H9 (cell line): ENCODE data around the gene TMEM242. TPM values are rescaled to one million over a fixed set of nuclear protein-coding genes. Genes with fewer than 3 reads are reported as not detected.

ENCODE experiments used
- DNase-seq: peaks from one replicate; pipeline ENCODE4 v3.0.0-alpha.2; 2017
- H2AFZ ChIP-seq: one replicate; pipeline ENCODE4 v1.6.1; 2013; ENCODE audit warnings: mild to moderate bottlenecking, low read length, control low read depth, moderate library complexity
- H2AK5ac ChIP-seq: 2 replicates; pipeline ENCODE4 v1.6.1; 2013; ENCODE audit warnings: low read length, control low read depth, mixed read lengths; ENCODE audit not compliant: insufficient read length
- H2BK120ac ChIP-seq: one replicate; pipeline ENCODE4 v1.6.1; 2013; ENCODE audit warnings: low read depth, mild to moderate bottlenecking, low read length, control low read depth, inconsistent platforms; ENCODE audit not compliant: poor library complexity, severe bottlenecking
- H2BK12ac ChIP-seq: 2 replicates; pipeline ENCODE4 v1.6.1; 2013; ENCODE audit warnings: low read length, control low read depth, mixed read lengths, low read depth; ENCODE audit not compliant: insufficient read length
- H2BK15ac ChIP-seq: 2 replicates; pipeline ENCODE4 v1.6.1; 2013; ENCODE audit warnings: low read depth, low read length, control low read depth
- H2BK20ac ChIP-seq: one replicate; pipeline ENCODE4 v1.6.1; 2013; ENCODE audit warnings: low read depth, mild to moderate bottlenecking, low read length, control low read depth, inconsistent platforms; ENCODE audit not compliant: poor library complexity, severe bottlenecking
- H2BK5ac ChIP-seq: 2 replicates; pipeline ENCODE4 v1.6.1; 2013; ENCODE audit warnings: low read length, control low read depth, mixed read lengths; ENCODE audit not compliant: insufficient read length
- H3K14ac ChIP-seq: 2 replicates; pipeline ENCODE4 v1.6.1; 2013; ENCODE audit warnings: low read length, control low read depth; ENCODE audit not compliant: insufficient read depth
- H3K18ac ChIP-seq: 2 replicates; pipeline ENCODE4 v1.6.1; 2013; ENCODE audit warnings: low read depth, mild to moderate bottlenecking, mixed read lengths, low read length, control low read depth; ENCODE audit not compliant: insufficient read length
- H3K23ac ChIP-seq: 2 replicates; pipeline ENCODE4 v1.6.1; 2013; ENCODE audit warnings: low read length, control low read depth, mixed read lengths, low read depth; ENCODE audit not compliant: insufficient read length
- H3K23me2 ChIP-seq: 2 replicates; pipeline ENCODE4 v1.6.1; 2013; ENCODE audit warnings: low read depth, mild to moderate bottlenecking, mixed read lengths, low read length, control low read depth; ENCODE audit not compliant: insufficient read length, poor library complexity, severe bottlenecking
- H3K27ac ChIP-seq: 2 replicates; pipeline ENCODE4 v1.5.1; 2013; ENCODE audit warnings: low read length, control low read depth, mixed read lengths, low read depth; ENCODE audit not compliant: insufficient read length
- H3K27me3 ChIP-seq: 2 replicates; pipeline ENCODE4 v1.6.1; 2013; ENCODE audit warnings: low read length, control low read depth, inconsistent platforms; ENCODE audit not compliant: insufficient read depth
- H3K4ac ChIP-seq: 2 replicates; pipeline ENCODE4 v1.6.1; 2013; ENCODE audit warnings: low read depth, mild to moderate bottlenecking, control low read depth, inconsistent platforms, low read length, moderate library complexity
- H3K4me1 ChIP-seq: 2 replicates; pipeline ENCODE4 v1.6.1; 2013; ENCODE audit warnings: low read length, control low read depth, inconsistent platforms; ENCODE audit not compliant: insufficient read depth
- H3K4me2 ChIP-seq: 2 replicates; pipeline ENCODE4 v1.6.1; 2013; ENCODE audit warnings: low read length, control low read depth, mixed read lengths; ENCODE audit not compliant: insufficient read length, insufficient read depth
- H3K56ac ChIP-seq: 2 replicates; pipeline ENCODE4 v1.6.1; 2013; ENCODE audit warnings: low read depth, mild to moderate bottlenecking, mixed read lengths, low read length, control low read depth; ENCODE audit not compliant: insufficient read length
- H3K79me1 ChIP-seq: 2 replicates; pipeline ENCODE4 v1.6.1; 2013; ENCODE audit warnings: low read depth, mild to moderate bottlenecking, moderate library complexity, low read length, control low read depth, inconsistent platforms; ENCODE audit not compliant: insufficient read depth, poor library complexity, severe bottlenecking
- H3K79me2 ChIP-seq: 2 replicates; pipeline ENCODE4 v1.6.1; 2013; ENCODE audit warnings: low read length, control low read depth, inconsistent platforms; ENCODE audit not compliant: insufficient read depth
- H3K9ac ChIP-seq: 2 replicates; pipeline ENCODE4 v1.6.1; 2013; ENCODE audit warnings: low read length, control low read depth, mixed read lengths; ENCODE audit not compliant: insufficient read length; ENCODE audit errors: extremely low read depth
- H3K9me3 ChIP-seq: one replicate; pipeline ENCODE4 v1.6.1; 2013; ENCODE audit warnings: low read depth, low read length, inconsistent platforms; ENCODE audit not compliant: control insufficient read depth
- H3T11ph ChIP-seq: one replicate; pipeline ENCODE4 v1.6.1; 2013; ENCODE audit warnings: mild to moderate bottlenecking, low read length, control low read depth, inconsistent platforms
- H4K20me1 ChIP-seq: one replicate; pipeline ENCODE4 v1.6.1; 2013; ENCODE audit not compliant: control insufficient read depth, insufficient read length, insufficient read depth
- H4K5ac ChIP-seq: 2 replicates; pipeline ENCODE4 v1.6.1; 2013; ENCODE audit warnings: low read depth, mild to moderate bottlenecking, mixed read lengths, low read length, control low read depth; ENCODE audit not compliant: insufficient read length
- H4K8ac ChIP-seq: replicated peaks from 2 replicates; pipeline ENCODE4 v1.6.1; 2013; ENCODE audit warnings: low read length, control low read depth, mixed read lengths, low read depth; ENCODE audit not compliant: insufficient read length
- H4K91ac ChIP-seq: 2 replicates; pipeline ENCODE4 v1.6.1; 2013; ENCODE audit warnings: low read depth, mild to moderate bottlenecking, moderate library complexity, mixed read lengths, low read length, control low read depth; ENCODE audit not compliant: insufficient read length
- H3K27ac Mint-ChIP-seq, 3 experiments: 2 replicates in 2 of 3; 3 replicates in 1 of 3; pipeline ENCODE4 v1.8.0; 2020 to 2021; ENCODE audit warnings: mixed read lengths in 3 of 3, mild to moderate bottlenecking in 1 of 3, moderate library complexity in 1 of 3
- H3K27me3 Mint-ChIP-seq: 2 replicates; pipeline ENCODE4 v1.8.0; 2021; ENCODE audit warnings: low read depth, mild to moderate bottlenecking, moderate library complexity, mixed read lengths
- H3K36me3 Mint-ChIP-seq, 3 experiments: 2 replicates in 2 of 3; 3 replicates in 1 of 3; pipeline ENCODE4 v1.8.0; 2020 to 2021; ENCODE audit warnings: low read depth in 3 of 3, mixed read lengths in 3 of 3; ENCODE audit not compliant: insufficient read depth in 1 of 3
- H3K4me1 Mint-ChIP-seq, 2 experiments: 2 replicates each; pipeline ENCODE4 v1.8.0; 2020; ENCODE audit warnings: mixed read lengths in 2 of 2
- H3K4me3 Mint-ChIP-seq, 2 experiments: 2 replicates in 1 of 2; 3 replicates in 1 of 2; pipeline ENCODE4 v1.8.0; 2020 to 2021; ENCODE audit warnings: mild to moderate bottlenecking in 2 of 2, mixed read lengths in 2 of 2, moderate library complexity in 1 of 2
- H3K9me3 Mint-ChIP-seq, 2 experiments: 2 replicates in 1 of 2; 3 replicates in 1 of 2; pipeline ENCODE4 v1.8.0; 2020; ENCODE audit warnings: mild to moderate bottlenecking in 2 of 2, mixed read lengths in 2 of 2, moderate library complexity in 1 of 2
- CTCF ChIP-seq: fragments of 200-600 bp; sonication (generic); conservative IDR thresholded peaks from 3 replicates; pipeline ENCODE4 v1.8.0; 2021; ENCODE audit warnings: antibody characterized with exemption, mild to moderate bottlenecking
- WGBS: extraction: QIAGEN DNeasy Blood & Tissue Kit; methylation state at CpG from one replicate; pipeline ENCODE4 v1.1.7; 2013; ENCODE audit warnings: missing lambda C conversion rate, low lambda C conversion rate, mixed read lengths; ENCODE audit not compliant: insufficient read length; ENCODE audit errors: extremely low coverage; 5-methylcytosine and 5-hydroxymethylcytosine counted together
- total RNA-seq: library from RNA; stranded (reverse); gene quantifications from 2 replicates; pipeline ENCODE4 v1.2.1, GENCODE V29; 2021

Gene TMEM242
- total RNA-seq, 1 experiment from 2014 or later: 10.5 TPM

GRCh38 chr6:157284738-157285421, 38.4 kb downstream of the TMEM242 start:
- no peak overlapping the region for H4K8ac ChIP-seq
- H3K27ac Mint-ChIP-seq: peak overlapping the region in 1 of 3 experiments; percentile 63; a peak in 1 of 7 replicates
- no peak overlapping the region for H3K4me3 Mint-ChIP-seq

More at GRCh38 chr6:157284738-157285421, 38.4 kb downstream of the TMEM242 start:
- no peak overlapping the region for H3K9ac ChIP-seq
- Mint-ChIP-seq H3K4me1 (peaks cover 0 to 17% of the 10 kb centered on the region in 2 experiments; a peak in 2 of 4 replicates), H3K36me3 (peaks cover 0 to 4% (median under 1%) of the 10 kb centered on the region in 3 experiments; a peak in 3 of 7 replicates), H3K27me3 (peaks cover 2% of the 10 kb centered on the region; the same call in 1 of the 2 replicates), H3K9me3 (no peaks in the 10 kb centered on the region)
- no peak for DNase-seq
- H2BK12ac ChIP-seq: no peak overlapping the region
- H2BK120ac ChIP-seq: no peak overlapping the region
- H3K23ac ChIP-seq: no peak overlapping the region
- H3K79me1 ChIP-seq: no peaks in the 10 kb centered on the region
- no peak overlapping the region for H3K14ac ChIP-seq
- H3K4me1 ChIP-seq: no peaks in the 10 kb centered on the region
- no CpG with 5 or more reads among the region's 14 CpGs for WGBS
- H3K18ac ChIP-seq: no peak overlapping the region
- H4K20me1 ChIP-seq: no peaks in the 10 kb centered on the region
- H2BK15ac ChIP-seq: no peak overlapping the region
- no peak overlapping the region for H3K4me2 ChIP-seq
- H4K5ac ChIP-seq: no peak overlapping the region
- TF ChIP-seq CTCF: no peak
- no peak overlapping the region for H2BK5ac ChIP-seq
- no peak overlapping the region for H4K91ac ChIP-seq
- H3K27me3 ChIP-seq: no peaks in the 10 kb centered on the region
- H3K4ac ChIP-seq: no peak overlapping the region
- H2BK20ac ChIP-seq: no peak overlapping the region
- H3K79me2 ChIP-seq: no peaks in the 10 kb centered on the region
- H3T11ph ChIP-seq: no peak overlapping the region
- H2AK5ac ChIP-seq: no peak overlapping the region
- H2AFZ ChIP-seq: no peak overlapping the region
- no peaks in the 10 kb centered on the region for H3K23me2 ChIP-seq
- no peak overlapping the region for H3K56ac ChIP-seq
- no peak overlapping the region for H3K27ac ChIP-seq
- H3K9me3 ChIP-seq: no peaks in the 10 kb centered on the region
